ENCODE measurements around the gene RAPGEF2.

GRCh38 chr4:159240046-159240445 is 137.2 kb downstream of the RAPGEF2 start:
- TF ChIP-seq CTCF (IDR thresholded peaks at IDR 0.05; ENCODE audit: extremely low read depth in 1 of 2, insufficient read depth in 1 of 2, low read depth in 1 of 2, low read length in 2 of 2), result no peak
- no peak for TF ChIP-seq POLR2A (IDR thresholded peaks at IDR 0.05; ENCODE audit: low read depth, low read length)
- TF ChIP-seq EZH2 (IDR thresholded peaks at IDR 0.05; ENCODE audit: borderline replicate concordance, low read depth, low read length, severe bottlenecking), result no peak
- TF ChIP-seq MYC (IDR thresholded peaks at IDR 0.05; ENCODE audit: low read depth, low read length), result no peak
- TF ChIP-seq MAX (IDR thresholded peaks at IDR 0.05; ENCODE audit: insufficient read depth, insufficient read length), result no peak
- no peak for TF ChIP-seq GATA2 (IDR thresholded peaks at IDR 0.05; ENCODE audit: insufficient read depth, insufficient read length, low read depth, low read length)
